Femur (tissue), 1 donor: ENCODE measurements around the gene PFKM.

Source experiments
- DNase-seq: peaks from one replicate; pipeline ENCODE4 v3.0.0-alpha.2; 2017

Gene PFKM

GRCh38 chr12:48160046-48160445 is 40.9 kb downstream of the PFKM start:
- no peak for DNase-seq

- peak; percentile 31 for DNase-seq
These were observed 41.6 kb downstream of the PFKM start for GRCh38 chr12:48160807-48161206.

GRCh38 chr12:48163150-48163747 is 44.1 kb downstream of the PFKM start:
- no peak for DNase-seq

GRCh38 chr12:48164451-48164850 is 45.3 kb downstream of the PFKM start:
- DNase-seq, result no peak

- DNase-seq, result peak; percentile 41
These were observed 46.2 kb downstream of the PFKM start for GRCh38 chr12:48165089-48165981.

- DNase-seq, result no peak
These were observed 49.8 kb downstream of the PFKM start for GRCh38 chr12:48169011-48169410.

- DNase-seq, result no peak
These were observed 56.7 kb downstream of the PFKM start for GRCh38 chr12:48175613-48176416.

GRCh38 chr12:48176417-48176751 is 57.2 kb downstream of the PFKM start:
- no peak for DNase-seq

GRCh38 chr12:48177982-48178381 is 58.8 kb downstream of the PFKM start:
- no peak for DNase-seq

- no peak for DNase-seq
These were observed 60.3 kb downstream of the PFKM start for GRCh38 chr12:48179466-48179865.

GRCh38 chr12:48180424-48180823 is 61.3 kb downstream of the PFKM start:
- DNase-seq, result no peak

- DNase-seq, result no peak
These were observed 61.8 kb downstream of the PFKM start for GRCh38 chr12:48180857-48181495.

- no peak for DNase-seq
These were observed 63.5 kb downstream of the PFKM start for GRCh38 chr12:48182631-48183030.

GRCh38 chr12:48183091-48183875 is 64.1 kb downstream of the PFKM start, which contains the start of gene CCDC184:
CCDC184 (plus strand) TSS chr12:48183644; CDS start chr12:48184123, 479 bp downstream.
- peak; percentile 79 for DNase-seq

GRCh38 chr12:48183876-48184548 is 64.8 kb downstream of the PFKM start:
- peak; percentile 33 for DNase-seq

- peak; percentile 29 for DNase-seq
These were observed 65.4 kb downstream of the PFKM start for GRCh38 chr12:48184549-48184922.

- DNase-seq, result no peak
These were observed 66.2 kb downstream of the PFKM start for GRCh38 chr12:48185181-48185919.

- no peak for DNase-seq
These were observed 68.9 kb downstream of the PFKM start for GRCh38 chr12:48187916-48188695.

GRCh38 chr12:48189331-48190125 is 70.4 kb downstream of the PFKM start:
- peak; percentile 77 for DNase-seq
